A549 (cell line): ENCODE data around the gene MUC2. TPM values are rescaled to one million over a fixed set of nuclear protein-coding genes. Genes with fewer than 3 reads are reported as not detected.

ENCODE experiments used
- ATAC-seq, 2 experiments: fragments of 200-7000 bp in 1 of 2; fragments of >200 bp in 1 of 2; cut with Nextera tagmentation in 1 of 2; cut with Tn5 transposase in 1 of 2; 3 replicates each; pipeline versions ENCODE4 v1.8.0 to v1.9.1; 2018 to 2020; ENCODE audit warnings: mild to moderate bottlenecking in 1 of 2, moderate library complexity in 1 of 2
- CTCF ChIA-PET: fragments of 300-600 bp; sonication (Branson Sonifier 250); formaldehyde crosslinking; extraction: SDS; loops from one replicate; lab custom pipeline; 2021; ENCODE audit warnings: antibody characterized with exemption, inconsistent platforms; lab: Yijun Ruan, JAX
- POLR2A ChIA-PET: fragments of 350-600 bp; formaldehyde crosslinking; extraction: SDS; loops from one replicate; lab custom pipeline; 2021; ENCODE audit warnings: antibody characterized with exemption, inconsistent platforms; lab: Yijun Ruan, JAX
- DNase-seq, 2 experiments: peaks; one replicate each; pipeline versions ENCODE4 v3.0.0 to v3.0.0-alpha.2; 2011 to 2016; ENCODE audit warnings: low read depth in 1 of 2, low spot score in 1 of 2
- FAIRE-seq: peaks from 2 replicates; lab custom pipeline; 2011; peaks lifted over from hg19 to GRCh38; lab: Jason Lieb, UNC
- H3K27ac ChIP-seq, 2 experiments: fragments of >200 bp; sonication (Bioruptor Twin); formaldehyde crosslinking; 3 replicates each; pipeline ENCODE4 v1.5.1; 2016 to 2017
- H3K4me1 ChIP-seq: fragments of >200 bp; sonication (Bioruptor Twin); formaldehyde crosslinking; 3 replicates; pipeline ENCODE4 v1.6.1; 2016
- H3K4me2 ChIP-seq: fragments of >200 bp; sonication (Bioruptor Twin); formaldehyde crosslinking; 3 replicates; pipeline ENCODE4 v1.6.1; 2016
- H3K4me3 ChIP-seq: fragments of >200 bp; sonication (Bioruptor Twin); formaldehyde crosslinking; 3 replicates; pipeline ENCODE4 v1.5.1; 2016
- H3K9me3 ChIP-seq: fragments of >200 bp; sonication (Bioruptor Twin); formaldehyde crosslinking; 3 replicates; pipeline ENCODE4 v1.6.1; 2016
- CBX8 ChIP-seq: fragments of 200-600 bp; sonication (generic); IDR thresholded peaks from 2 replicates; pipeline ENCODE4 v1.6.1; 2016
- CHD2 ChIP-seq: fragments of 150-350 bp; IDR thresholded peaks from 2 replicates; pipeline ENCODE4 v1.6.1; 2014; ENCODE audit warnings: low read length; ENCODE audit not compliant: partially characterized antibody
- EHF ChIP-seq: fragments of 250-450 bp; sonication (Bioruptor Pico); IDR thresholded peaks from 2 replicates; pipeline ENCODE4 v1.5.0; 2020; ENCODE audit warnings: mild to moderate bottlenecking
- KDM1A ChIP-seq: fragments of 200-600 bp; sonication (generic); IDR thresholded peaks from 2 replicates; pipeline ENCODE4 v1.6.1; 2016; ENCODE audit warnings: low read depth, mild to moderate bottlenecking
- NPAS2 ChIP-seq: fragments of 250-450 bp; sonication (Bioruptor Pico); IDR thresholded peaks from 2 replicates; pipeline ENCODE4 v1.8.0; 2022; ENCODE audit warnings: mild to moderate bottlenecking, moderate library complexity, borderline replicate concordance
- RAD21 ChIP-seq, 2 experiments: fragments of >200 bp in 1 of 2; sonication (Bioruptor Twin) in 1 of 2; formaldehyde crosslinking in 1 of 2; IDR thresholded peaks in 1 of 2; conservative IDR thresholded peaks in 1 of 2; 2 replicates in 1 of 2; 3 replicates in 1 of 2; pipeline ENCODE4 v1.6.1; 2012 to 2018; ENCODE audit warnings: inconsistent platforms in 1 of 2
- RARB ChIP-seq: fragments of 250-450 bp; sonication (Bioruptor Pico); IDR thresholded peaks from 2 replicates; pipeline ENCODE4 v1.8.0; 2021; ENCODE audit warnings: mild to moderate bottlenecking, moderate library complexity
- SMC3 ChIP-seq: fragments of >200 bp; sonication (Bioruptor Twin); formaldehyde crosslinking; IDR thresholded peaks from 3 replicates; pipeline ENCODE4 v1.6.1; 2018; ENCODE audit warnings: inconsistent platforms
- TP53 ChIP-seq: fragments of 250-450 bp; sonication (Bioruptor Pico); IDR thresholded peaks from 2 replicates; pipeline ENCODE4 v1.5.0; 2021; ENCODE audit warnings: mild to moderate bottlenecking, moderate library complexity
- WGBS: methylation state at CpG from one replicate; pipeline ENCODE4 v1.1.6; 2017; ENCODE audit errors: missing lambda C conversion rate; 5-methylcytosine and 5-hydroxymethylcytosine counted together
- polyA plus RNA-seq, 4 experiments: library from polyadenylated mRNA; depleted of rRNA in 3 of 4; stranded (reverse); fragments of >200 nt; fragmentation: RNase III in 1 of 4; extraction: RNeasy Plus Mini Kit Qiagen cat#74134 plus additional on column Dnase treatment in 1 of 4; gene quantifications; 2 replicates in 3 of 4; 3 replicates in 1 of 4; pipeline ENCODE4 v1.2.3, GENCODE V29; 2011 to 2017
- TF ChIP-seq, protein P1 (sequence below): fragments of 200-600 bp; sonication (generic); IDR thresholded peaks from 2 replicates; pipeline ENCODE4 v1.6.1; 2016; ENCODE audit warnings: antibody characterized with exemption, mild to moderate bottlenecking, moderate library complexity
- TF ChIP-seq, protein P2 (sequence below): IDR thresholded peaks from 2 replicates; pipeline ENCODE4 v1.6.1; 2012
- TF ChIP-seq, protein P3 (sequence below): fragments of 250-450 bp; sonication (Bioruptor Pico); IDR thresholded peaks from 2 replicates; pipeline ENCODE4 v1.5.0; 2020; ENCODE audit warnings: low read depth, mild to moderate bottlenecking, moderate library complexity
- TF ChIP-seq, protein P4 (sequence below): IDR thresholded peaks from 2 replicates; pipeline ENCODE4 v1.6.1; 2012; ENCODE audit warnings: low read depth, borderline replicate concordance

Gene MUC2
- polyA plus RNA-seq, 2 of the 4 experiments (the other 2 are of a cell fraction): 0.01 to 0.03 TPM

DNA sequence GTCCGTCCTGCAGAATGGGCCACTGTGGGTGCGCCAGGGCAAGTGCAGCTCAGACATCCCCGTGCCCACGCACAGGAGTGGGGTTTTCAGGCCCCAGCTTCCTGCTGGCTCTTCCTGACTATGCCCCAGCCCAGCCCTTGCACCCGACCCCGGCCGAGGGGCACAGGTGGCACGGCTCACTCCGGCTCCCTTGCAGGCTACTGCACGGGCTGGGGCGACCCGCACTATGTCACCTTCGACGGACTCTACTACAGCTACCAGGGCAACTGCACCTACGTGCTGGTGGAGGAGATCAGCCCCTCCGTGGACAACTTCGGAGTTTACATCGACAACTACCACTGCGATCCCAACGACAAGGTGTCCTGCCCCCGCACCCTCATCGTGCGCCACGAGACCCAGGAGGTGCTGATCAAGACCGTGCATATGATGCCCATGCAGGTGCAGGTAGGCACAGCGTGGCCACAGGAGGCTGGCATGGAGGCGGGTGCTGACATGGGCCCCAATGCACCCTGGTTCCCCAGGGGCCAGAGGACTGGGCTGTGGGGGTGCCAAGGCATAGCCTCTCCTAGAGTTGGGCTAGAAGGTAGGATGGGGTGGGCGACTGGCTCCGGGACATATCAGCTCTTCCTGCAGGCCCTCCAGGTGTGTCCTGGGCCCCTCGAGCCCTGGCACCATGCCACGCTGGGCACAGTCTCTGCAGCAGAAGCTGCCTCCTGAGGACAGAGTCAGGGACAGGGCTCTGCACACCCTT, 27.7 kb downstream of the MUC2 start:
- Histone ChIP-seq H3K9me3 (peaks cover 11% of the 10 kb centered on the region; the same call in 1 of the 3 replicates), H3K4me2 (no peak overlapping the region), H3K4me3 (no peak overlapping the region), H3K27ac (no peak overlapping the region), H3K4me1 (no peaks in the 10 kb centered on the region)
- TF ChIP-seq RARB: no peak
- FAIRE-seq (no peak), DNase-seq (no peak), ATAC-seq (no peak)
- ChIA-PET CTCF (interaction anchor here (0.8 to 3.2 kb wide), 3 partner anchors 11 to 14 kb away, joined by 3 to 19 read pairs (median 3); no protein-coding TSS in a partner anchor), POLR2A (no interaction called here)
- WGBS: 86% methylated on average over 22 of the region's 31 CpGs

DNA sequence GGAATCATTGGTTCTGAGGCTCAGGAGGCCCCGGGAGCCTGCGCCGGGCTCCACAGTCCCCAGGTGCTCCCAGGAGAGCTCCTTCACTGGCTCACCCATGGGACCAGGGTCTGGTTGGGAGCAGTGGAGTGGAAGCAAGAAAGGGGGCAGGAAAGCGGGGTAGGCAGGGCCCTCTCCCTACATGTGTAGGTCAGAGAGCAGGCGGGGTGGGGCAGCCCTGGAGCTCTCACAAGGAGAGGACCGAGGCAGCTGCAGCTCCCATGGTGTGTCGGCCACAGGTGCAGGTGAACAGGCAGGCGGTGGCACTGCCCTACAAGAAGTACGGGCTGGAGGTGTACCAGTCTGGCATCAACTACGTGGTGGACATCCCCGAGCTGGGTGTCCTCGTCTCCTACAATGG, 28.3 kb downstream of the MUC2 start:
- DNase-seq (no peak), FAIRE-seq (no peak)
- CTCF ChIA-PET: interaction anchor here (1.1 to 3.2 kb wide), 2 partner anchors 10 to 13 kb away, joined by 3 to 19 read pairs; no protein-coding TSS in a partner anchor
- no peaks in the 10 kb centered on the region for H3K4me1 ChIP-seq
- no peak overlapping the region for H3K27ac ChIP-seq
- no peak overlapping the region for H3K4me3 ChIP-seq
- no peak overlapping the region for H3K4me2 ChIP-seq
- H3K9me3 ChIP-seq: peaks cover 11% of the 10 kb centered on the region; the same call in 1 of the 3 replicates
- TF ChIP-seq TP53: no peak
- no peak for TF ChIP-seq SMC3
- TF ChIP-seq KDM1A: no peak
- no peak for TF ChIP-seq RAD21 (conservative IDR thresholded peaks at IDR 0.05 in 1 of 2, IDR thresholded peaks at IDR 0.05 in 1 of 2)
- TF ChIP-seq CHD2: no peak
- TF ChIP-seq NPAS2 (CRISPR knock-in tag): no peak
- TF ChIP-seq, protein P1, sequence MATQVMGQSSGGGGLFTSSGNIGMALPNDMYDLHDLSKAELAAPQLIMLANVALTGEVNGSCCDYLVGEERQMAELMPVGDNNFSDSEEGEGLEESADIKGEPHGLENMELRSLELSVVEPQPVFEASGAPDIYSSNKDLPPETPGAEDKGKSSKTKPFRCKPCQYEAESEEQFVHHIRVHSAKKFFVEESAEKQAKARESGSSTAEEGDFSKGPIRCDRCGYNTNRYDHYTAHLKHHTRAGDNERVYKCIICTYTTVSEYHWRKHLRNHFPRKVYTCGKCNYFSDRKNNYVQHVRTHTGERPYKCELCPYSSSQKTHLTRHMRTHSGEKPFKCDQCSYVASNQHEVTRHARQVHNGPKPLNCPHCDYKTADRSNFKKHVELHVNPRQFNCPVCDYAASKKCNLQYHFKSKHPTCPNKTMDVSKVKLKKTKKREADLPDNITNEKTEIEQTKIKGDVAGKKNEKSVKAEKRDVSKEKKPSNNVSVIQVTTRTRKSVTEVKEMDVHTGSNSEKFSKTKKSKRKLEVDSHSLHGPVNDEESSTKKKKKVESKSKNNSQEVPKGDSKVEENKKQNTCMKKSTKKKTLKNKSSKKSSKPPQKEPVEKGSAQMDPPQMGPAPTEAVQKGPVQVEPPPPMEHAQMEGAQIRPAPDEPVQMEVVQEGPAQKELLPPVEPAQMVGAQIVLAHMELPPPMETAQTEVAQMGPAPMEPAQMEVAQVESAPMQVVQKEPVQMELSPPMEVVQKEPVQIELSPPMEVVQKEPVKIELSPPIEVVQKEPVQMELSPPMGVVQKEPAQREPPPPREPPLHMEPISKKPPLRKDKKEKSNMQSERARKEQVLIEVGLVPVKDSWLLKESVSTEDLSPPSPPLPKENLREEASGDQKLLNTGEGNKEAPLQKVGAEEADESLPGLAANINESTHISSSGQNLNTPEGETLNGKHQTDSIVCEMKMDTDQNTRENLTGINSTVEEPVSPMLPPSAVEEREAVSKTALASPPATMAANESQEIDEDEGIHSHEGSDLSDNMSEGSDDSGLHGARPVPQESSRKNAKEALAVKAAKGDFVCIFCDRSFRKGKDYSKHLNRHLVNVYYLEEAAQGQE: no peak
- TF ChIP-seq, protein P2, sequence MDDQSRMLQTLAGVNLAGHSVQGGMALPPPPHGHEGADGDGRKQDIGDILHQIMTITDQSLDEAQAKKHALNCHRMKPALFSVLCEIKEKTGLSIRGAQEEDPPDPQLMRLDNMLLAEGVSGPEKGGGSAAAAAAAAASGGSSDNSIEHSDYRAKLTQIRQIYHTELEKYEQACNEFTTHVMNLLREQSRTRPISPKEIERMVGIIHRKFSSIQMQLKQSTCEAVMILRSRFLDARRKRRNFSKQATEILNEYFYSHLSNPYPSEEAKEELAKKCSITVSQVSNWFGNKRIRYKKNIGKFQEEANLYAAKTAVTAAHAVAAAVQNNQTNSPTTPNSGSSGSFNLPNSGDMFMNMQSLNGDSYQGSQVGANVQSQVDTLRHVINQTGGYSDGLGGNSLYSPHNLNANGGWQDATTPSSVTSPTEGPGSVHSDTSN: no peak
- TF ChIP-seq, protein P3, sequence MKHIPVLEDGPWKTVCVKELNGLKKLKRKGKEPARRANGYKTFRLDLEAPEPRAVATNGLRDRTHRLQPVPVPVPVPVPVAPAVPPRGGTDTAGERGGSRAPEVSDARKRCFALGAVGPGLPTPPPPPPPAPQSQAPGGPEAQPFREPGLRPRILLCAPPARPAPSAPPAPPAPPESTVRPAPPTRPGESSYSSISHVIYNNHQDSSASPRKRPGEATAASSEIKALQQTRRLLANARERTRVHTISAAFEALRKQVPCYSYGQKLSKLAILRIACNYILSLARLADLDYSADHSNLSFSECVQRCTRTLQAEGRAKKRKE (CRISPR knock-in tag): no peak
- no peak for TF ChIP-seq EHF (CRISPR knock-in tag)
- TF ChIP-seq CBX8: no peak
- TF ChIP-seq, protein P4, sequence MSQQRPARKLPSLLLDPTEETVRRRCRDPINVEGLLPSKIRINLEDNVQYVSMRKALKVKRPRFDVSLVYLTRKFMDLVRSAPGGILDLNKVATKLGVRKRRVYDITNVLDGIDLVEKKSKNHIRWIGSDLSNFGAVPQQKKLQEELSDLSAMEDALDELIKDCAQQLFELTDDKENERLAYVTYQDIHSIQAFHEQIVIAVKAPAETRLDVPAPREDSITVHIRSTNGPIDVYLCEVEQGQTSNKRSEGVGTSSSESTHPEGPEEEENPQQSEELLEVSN: no peak
- TF ChIP-seq, all 56 proteins: peak for 0
- POLR2A ChIA-PET: no interaction called here
- 90% methylated on average over 10 of the region's 12 CpGs for WGBS
- ATAC-seq: no peak
